NCI-H2107 treated with DMSO at 0.1 percent for 48 hours (cell line): ENCODE measurements around the gene LDHB.
A peak's percentile ranks its signal among the peaks of the same experiment; 100 is the strongest.
"Not testable (repeated sequence)": the region's sequence is repeated elsewhere in the genome, so short reads cannot be mapped to it uniquely, and the experiment has no call there.

ENCODE experiments used
- DNase-seq: peaks from one replicate; lab custom pipeline; 2025; ENCODE audit not compliant: unreplicated experiment; lab: John Stamatoyannopoulos, UW

The LDHB gene

DNA sequence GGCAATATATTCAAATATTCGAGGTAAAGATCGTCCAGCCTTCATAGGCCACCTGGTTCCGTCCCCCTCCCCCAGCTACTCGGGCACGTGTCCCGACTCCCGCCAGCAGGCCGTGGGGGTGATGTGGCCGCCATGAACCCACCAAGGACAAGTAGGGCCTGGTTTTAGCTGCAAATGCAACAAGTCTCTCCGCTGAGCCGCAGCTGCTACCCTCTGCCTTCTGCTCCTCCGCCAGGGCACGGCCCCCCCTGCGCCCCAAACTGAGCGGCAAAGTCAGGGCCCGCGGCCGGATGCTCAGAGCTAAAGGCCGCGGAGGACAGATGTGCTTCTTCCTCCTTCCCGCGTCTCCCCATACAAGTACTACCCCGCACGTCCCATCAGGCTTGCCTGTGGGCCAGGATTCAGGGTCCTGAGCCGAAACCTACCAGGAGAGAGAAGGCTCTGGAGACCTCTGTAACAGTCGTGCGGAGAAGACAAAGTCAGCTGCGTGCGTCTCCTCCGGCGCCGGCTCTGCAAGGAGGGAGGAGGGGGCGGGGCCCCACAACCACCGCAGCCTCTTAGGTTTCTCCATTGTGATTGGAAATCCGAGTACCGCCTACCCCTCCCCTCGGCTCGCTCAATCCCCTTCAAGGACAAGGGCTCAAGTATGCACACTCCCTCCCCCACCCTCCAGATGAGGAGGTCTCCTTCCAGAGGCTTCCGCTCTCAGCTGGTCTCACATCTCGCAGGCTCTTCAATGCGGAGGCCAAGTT is at the start of gene LDHB:
TSS of gene LDHB (minus strand) at position 517 of the 752 bp plus-strand sequence. CDS start 3,171 bp downstream, outside the sequence.
- DNase-seq = peak; percentile 95

DNA sequence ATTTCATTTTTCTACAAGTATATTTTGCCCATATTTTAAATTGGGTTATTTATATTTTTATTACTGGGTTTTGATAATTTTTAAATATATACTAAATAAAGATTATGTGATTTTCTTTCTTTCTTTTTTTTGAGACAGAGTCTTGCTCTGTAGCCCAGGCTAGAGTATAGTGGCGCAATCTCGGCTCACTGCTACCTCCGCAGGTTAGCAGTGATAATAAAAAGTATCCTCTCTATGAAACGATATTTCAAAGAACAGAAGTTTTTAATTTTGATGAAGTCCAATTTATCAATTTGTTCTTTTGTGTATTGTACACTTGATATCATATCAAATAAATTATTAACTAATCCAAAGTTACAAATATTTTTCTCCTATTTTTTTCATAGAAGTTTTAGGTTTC is 47.2 kb upstream of the LDHB start:
- no peak for DNase-seq

DNA sequence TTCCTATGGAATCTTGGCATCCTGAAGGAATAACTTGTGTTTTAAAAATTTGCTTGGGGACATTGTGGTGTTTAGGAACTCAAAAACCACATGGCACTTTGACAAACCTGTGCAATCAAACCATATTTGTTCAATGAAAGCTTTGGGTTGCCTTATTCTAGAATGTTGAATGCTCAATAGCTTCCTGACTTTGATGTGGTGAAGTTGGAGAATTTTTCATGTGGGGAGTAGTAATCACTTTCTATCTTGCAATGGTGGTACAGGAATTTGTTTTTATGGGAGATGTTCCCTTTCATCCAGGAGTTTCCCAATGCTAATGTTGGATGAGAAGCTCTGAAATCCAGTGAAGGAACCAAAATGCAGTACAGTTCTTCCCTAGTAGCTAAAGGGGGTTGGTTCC is 42.2 kb upstream of the LDHB start:
- DNase-seq = no peak

DNA sequence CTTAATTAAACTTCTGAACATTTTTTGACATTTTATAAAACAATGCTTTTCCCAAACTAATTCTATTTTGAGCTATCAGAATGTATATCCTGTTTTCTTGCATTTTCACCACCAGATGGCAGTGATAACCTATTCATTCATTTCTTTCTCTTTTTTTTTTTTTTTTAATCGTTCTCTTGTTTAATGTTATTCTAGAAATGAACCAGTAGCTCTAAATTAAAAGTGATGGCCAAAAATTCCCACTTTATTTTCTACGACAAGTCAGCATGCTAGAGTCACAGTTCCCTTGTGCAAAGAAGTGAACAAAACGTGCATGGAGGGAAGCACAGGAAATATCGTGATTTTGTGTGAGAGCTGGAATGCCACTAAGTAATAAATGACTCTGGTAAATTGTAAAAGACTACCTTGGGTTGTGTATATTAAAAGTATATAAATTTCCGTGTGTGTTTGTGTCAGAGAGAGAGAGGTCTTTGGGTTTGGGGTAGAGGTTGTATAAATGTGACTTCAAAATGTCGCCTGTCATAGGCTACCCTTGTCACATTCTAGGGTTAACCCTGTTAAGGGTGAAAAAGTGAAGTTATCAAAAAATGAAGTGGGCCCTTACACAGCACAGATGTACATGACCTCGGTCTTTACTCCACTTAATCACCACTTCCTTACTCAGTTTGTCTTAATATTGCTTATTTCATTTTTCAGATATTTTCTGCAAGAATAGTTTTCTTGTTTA is 40.4 kb upstream of the LDHB start:
- no peak for DNase-seq

DNA sequence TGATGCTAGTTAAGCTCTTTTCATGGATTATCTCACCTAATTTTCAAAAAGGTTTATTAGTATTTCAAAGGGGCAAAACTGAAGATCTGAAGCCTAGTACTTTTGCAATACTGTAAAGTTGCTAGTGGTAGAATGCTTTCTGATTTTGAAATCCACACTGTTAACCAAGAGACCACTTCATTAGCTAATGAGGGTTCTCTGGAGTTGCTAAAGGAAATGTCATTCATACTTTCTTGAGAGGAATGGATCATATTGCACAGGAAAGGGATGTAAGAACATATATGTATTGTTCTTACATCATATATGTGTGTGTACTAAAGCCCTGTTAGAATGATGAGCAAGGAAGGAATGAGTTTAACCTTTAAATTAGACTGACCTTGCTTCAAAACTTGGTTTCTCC is 39.0 kb upstream of the LDHB start:
- no peak for DNase-seq

DNA sequence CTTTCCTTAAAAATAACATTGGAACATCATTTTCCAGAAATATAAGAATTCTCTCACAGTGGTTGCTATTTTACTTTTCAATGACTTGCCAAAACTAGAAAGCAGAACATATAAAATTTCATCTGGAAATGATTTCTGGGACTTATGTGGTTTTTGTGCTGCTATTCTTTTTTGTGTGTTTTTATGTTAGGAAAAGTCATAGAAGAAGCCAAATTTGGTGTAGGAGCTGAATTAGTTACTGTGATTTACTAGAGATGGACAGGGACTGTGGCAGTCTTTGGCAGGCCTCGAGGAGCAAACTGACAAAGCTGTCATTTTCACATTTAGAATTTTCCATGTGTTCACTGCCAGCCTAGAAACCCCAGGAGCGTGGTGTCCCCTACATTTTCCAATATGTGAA is 38.3 kb upstream of the LDHB start:
- DNase-seq = no peak

DNA sequence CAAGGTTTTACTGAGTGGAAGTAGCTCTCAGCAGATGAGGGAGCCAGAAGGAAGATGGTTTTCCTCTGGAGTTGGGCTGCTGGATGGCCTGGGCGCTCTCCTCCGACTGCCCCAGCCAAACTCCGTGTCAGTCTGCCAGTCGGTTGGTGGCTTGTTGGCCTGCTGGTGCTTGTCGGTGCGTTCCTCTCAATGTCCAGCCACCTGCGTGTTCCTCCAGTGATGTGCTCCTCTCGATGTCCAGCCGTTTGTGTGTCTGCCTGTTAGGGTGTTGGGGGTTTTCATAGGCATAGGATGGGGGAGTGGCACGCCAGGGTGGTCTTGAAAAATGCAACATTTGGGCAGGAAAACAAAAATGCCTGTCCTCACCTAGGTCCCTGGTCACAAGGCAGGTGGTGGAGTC is 37.0 kb upstream of the LDHB start:
- DNase-seq = no peak

DNA sequence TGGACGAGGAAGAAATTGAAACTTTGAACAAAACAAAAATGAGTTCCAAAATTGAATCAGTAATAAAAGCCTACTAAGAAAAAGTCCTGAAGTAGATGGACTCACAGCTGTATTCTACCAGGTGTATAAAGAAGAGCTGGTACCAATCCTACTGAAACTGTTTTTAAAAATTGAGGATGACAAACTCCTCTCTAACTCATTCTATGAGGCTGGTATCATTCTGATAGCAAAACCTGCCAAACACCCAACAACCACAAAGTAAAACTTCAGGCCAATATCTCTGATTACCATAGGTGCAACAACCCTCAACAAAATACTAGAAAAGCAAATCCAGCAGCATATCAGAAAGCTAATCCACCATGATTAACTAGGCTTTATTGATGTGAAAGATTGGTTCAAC is 33.9 kb upstream of the LDHB start:
- no peak for DNase-seq

DNA sequence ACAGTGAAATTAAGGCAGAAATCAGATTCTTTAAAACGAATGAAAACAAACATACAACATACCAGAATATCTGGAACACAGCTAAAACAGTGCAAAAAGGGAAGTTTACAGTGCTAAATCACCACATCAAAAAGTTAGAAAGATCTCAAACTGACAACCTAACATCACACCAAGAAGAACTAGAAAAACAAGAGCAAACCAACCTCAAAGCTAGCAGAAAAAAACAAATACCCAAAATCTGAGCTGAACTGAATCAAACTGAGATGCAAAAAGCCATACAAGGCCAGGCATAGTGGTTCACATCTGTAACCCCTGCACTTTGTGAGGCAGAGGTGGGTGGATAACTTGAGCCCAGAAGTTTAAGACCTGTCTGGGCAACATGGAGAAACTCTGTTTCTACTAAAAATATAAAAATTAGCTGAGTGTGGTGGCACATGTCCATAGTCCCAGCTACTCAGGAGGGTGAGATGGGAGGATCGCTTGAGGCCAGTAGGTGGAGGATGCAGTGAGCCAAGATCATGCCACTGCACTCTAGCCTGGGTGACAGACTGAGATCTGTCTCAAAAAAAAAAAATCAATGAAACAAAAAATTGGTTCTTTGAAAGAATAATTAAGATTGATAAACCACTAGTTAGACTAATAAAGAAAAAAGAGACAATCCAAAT is 33.2 kb upstream of the LDHB start:
- no peak for DNase-seq

DNA sequence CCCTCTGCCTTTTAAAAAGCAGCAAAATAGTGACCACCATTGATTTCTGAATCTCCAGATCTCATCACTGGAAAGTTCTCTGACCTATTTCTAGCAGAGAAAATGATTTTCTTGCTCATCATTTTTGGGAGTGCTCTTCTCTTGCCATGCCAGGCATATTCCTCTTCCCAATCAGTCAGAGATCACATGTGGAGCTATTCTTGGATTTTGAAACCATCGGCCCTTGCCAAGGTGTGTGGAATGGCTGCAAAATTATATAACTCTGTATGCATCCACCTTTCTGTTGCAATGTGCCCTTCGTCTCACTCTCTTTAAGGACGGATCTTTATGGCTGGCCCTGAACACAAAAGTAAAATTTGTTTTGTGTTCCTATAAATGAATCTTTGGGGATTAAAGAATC is 25.5 kb upstream of the LDHB start:
- no peak for DNase-seq

DNA sequence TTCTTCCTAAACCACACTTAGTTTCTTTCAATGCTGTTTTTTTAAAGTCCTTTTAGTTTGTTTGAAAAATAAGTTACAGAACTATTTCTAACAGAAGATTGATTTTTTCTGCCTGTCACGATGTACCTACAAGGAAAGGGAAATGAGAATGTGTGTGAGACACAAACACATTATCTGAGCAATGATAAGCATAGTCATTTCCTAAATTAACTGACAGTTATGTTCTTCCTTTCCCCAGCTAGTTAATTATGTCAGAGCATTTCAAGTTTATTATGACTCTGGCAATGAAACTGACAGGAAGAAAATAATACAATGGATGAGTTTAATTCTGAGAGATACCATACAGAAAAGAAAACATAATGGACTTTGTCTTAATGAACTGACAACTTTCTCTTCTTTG is 21.3 kb upstream of the LDHB start:
- DNase-seq = no peak

DNA sequence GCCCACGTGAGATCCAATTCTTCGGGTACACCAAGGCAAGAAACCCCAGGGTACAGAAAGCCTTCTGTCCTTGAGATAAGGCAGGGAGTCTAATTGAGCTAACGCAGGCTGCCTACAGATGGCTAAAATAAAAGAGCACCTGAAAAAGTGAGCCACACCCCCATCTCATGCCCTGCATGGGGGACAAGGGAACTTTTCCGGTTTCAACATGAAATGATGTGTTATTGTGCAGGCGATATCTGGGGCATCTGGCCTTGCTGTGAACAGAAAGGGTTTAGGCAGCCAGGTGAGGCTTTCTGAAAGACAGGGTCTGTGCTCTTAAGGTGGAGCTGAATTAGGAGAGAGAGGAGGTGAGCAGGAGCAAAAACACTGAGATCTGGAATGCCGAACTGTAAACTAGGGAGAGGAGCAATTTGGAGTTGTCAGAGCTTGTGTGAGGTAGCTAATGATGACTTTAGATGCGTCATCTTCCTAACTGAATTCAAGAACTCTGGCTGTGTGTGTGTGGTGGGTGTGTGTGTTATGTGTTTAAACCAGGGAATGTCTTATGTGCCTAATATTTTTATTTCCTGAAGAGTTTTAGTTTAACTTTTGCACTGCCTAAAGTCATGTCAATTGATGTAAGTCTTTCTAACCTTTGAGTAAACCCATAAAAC is 20.1 kb upstream of the LDHB start:
- no peak for DNase-seq

DNA sequence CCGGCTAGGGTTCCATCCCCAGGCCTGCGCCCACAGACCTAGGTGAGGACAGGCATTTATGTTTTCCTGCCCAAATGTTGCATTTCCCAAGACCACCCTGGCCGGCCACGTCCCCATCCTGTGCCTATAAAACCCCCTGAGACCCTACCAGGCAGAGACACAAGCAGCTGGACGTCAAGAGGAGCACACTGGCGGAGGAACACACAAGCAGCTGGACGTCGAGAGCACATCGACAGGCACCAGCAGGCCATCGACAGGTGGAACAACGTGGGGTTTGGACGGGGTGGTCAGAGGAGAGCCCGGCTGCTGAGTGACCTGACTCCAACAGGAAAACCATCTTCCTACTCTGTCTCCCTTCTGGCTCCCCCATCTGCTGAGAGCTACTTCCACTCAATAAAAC is 19.6 kb upstream of the LDHB start:
- DNase-seq = no peak

DNA sequence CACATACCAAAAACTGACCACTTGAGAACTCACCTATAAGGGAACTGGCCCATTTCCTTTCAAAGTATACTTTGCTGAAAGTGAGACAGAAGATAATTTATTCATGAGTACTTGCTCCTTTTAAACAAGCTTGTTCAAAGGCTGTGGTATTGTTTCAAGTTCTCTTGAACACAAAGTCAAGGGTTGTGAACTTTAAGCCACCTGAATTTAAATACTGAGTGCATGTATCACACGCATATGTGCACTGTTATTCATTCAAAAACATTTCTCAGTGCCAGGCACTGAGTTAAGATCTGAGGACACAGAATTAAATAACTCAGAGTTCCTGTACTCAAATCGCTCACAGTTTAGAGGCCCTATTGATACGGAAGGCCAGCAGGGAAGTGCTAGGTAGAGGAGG is 19.1 kb upstream of the LDHB start:
- DNase-seq = no peak

DNA sequence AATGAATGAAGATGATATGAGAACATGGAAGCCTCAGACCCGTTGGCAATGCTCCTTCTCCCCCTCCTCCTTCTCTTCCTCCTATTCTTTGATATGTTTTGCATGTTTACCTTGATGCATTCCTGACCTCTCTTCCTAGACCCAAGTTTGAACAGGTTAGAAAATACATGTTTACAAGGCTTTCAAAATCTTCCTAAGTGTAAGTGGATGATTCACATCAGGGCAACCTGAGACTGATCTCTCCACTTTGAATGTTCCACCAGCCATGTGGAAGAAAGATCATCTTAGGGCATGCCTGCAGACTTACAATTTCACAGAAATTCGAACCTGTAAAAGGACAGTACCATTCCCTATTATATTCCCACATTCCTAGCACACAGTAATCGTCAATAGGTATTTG is 18.0 kb upstream of the LDHB start:
- no peak for DNase-seq

DNA sequence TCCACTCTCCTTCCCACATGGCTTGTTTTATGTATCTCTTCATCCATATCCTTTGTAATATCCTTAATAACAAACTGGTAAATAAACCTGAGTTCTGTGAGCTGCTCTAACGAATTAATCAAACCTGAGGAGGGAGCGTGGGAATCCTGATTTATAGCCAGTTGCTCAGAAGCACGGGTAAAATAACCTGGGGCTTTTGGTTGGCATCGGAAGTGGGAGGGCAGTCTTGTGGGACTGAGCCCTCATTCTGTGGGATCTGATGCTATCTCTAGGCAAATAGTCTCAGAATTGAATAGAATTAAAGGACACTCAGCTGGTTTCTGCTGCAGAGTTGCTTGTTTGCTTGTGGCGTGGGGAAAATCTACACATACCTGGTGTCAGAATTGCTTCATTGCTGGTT is 17.5 kb upstream of the LDHB start:
- no peak for DNase-seq

DNA sequence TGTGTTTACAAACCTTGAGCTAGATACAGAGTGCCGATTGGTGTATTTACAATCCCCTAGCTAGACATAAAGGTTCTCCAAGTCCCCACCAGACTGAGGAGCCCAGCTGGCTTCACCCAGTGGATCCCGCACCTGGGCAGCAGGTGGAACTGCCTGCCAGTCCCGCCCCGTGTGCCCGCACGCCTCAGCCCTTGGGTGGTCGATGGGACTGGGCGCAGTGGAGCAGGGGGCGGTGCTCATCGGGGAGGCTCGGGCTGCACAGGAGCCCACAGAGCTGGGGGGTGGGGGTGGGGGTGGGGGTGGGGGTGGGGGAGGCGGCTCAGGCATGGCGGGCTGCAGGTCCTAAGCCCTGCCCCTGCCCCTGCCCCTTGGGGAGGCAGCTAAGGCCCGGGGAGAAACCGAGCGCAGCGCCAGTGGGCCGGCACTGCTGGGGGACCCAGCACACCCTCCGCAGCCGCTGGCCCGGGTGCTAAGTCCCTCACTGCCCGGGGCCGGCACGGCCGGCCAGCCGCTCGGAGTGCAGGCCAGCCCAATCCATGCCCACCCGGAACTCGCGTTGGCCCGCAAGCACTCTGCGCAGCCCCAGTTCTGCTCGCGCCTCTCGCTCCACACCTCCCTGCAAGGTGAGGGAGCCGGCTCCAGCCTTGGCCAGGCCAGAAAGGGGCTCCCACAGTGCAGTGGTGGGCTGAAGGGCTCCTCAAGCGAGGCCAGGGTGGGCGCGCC is 16.3 kb upstream of the LDHB start:
- DNase-seq = not testable (repeated sequence)

DNA sequence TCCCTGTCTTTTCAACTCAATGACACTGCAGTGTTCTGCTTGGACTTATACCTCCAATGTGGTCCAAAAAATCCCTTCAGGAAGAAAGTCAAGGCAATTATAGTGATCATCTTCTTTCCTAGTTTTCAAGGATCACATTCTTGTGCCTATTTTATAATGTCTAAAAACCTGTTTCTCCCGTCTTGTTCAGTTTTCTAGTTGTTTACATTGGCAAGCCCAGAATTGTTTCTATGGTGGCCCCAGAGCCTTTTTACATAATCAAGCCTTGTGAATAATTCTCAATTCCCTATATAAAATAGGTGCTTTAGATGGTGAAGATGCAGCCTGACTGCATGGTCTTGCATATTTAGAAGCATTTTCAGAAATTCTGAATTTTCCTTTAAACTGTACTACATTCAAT is 14.5 kb upstream of the LDHB start:
- no peak for DNase-seq

DNA sequence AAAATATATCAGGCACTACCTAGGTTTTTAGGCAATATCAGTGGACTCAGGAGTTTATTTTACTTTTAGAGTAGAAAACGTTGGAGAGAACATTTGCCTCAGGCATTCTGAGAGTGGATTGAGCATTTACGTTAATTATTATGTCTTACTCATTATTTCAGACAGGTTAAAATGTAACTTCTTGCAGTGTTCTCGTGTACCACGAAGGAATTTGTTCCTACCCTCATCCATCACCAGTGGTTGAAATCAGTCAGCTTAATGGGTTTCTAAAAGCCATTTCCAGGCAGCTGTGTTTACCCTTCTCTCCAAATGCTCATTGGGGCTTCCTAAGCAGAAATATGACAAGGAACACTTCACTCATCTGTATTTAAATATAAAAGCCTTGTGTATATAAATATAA is 9.1 kb upstream of the LDHB start:
- DNase-seq = peak; percentile 13

DNA sequence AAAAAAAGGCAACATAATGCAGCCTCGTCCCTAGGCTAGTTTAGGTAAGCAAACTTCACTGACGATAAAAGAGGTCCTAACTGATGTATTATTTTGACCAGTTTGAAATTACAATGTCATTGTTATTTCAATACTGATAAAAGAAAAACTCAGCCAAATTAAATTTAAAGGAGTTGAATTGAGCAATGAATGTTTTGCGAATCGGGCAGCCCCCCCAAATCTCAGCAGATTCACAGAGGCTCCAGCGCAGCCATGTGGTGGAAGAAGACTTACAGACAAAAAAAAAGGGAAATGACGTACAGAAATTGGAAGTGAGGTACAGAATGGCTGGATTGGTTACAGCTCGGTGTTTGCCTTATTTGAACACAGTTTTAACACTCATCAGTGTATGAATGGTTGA is 8.2 kb upstream of the LDHB start:
- DNase-seq = no peak
